ENCODE measurements around the gene CAV3. TPM values are rescaled to one million over a fixed set of nuclear protein-coding genes. Genes with fewer than 3 reads are reported as not detected.

The CAV3 gene
- polyA plus RNA-seq, 1 donor (not counting 4 experiments of a cell fraction or from before 2014, with no cell fraction given) = not detected

DNA sequence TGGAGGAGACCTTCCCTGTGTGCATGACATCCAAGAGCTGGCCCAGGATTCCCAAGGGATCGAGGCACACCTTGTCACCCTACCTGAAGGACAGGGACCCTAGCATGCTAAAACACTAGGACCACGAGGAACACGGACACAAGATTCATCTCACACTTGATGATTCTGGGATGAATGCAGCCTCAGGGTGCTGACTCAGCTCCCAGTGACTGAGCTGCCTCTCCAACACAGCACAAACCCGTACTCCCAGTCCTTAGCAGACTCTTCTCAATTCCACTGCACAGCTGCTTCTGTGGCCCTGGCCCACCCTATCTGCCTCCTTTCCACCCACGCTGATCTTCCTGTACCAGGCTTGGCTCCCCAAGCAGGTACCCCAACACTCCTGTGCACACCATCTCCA lies 44.9 kb downstream of the CAV3 start:
- no peaks in the 10 kb centered on the region for H3K36me3 ChIP-seq (ENCODE audit: control insufficient read depth in 2 of 2, extremely low read depth in 1 of 2, insufficient read depth in 2 of 2, low read length in 2 of 2)
- no peak overlapping the region for H3K4me2 ChIP-seq (ENCODE audit: control insufficient read depth, extremely low read depth, insufficient read depth, low read depth, low read length)
- no peaks in the 10 kb centered on the region for H3K27me3 ChIP-seq (ENCODE audit: control insufficient read depth, extremely low read depth, insufficient read depth, low read length)
- H2AFZ ChIP-seq (ENCODE audit: control insufficient read depth, low read length) = no peak overlapping the region
- no peak overlapping the region for H3K9ac ChIP-seq (ENCODE audit: control insufficient read depth, extremely low read depth, insufficient read depth, low read length)
- H3K27ac ChIP-seq (ENCODE audit: control insufficient read depth, insufficient read depth, low read length) = no peak overlapping the region
- TF ChIP-seq, protein P1, sequence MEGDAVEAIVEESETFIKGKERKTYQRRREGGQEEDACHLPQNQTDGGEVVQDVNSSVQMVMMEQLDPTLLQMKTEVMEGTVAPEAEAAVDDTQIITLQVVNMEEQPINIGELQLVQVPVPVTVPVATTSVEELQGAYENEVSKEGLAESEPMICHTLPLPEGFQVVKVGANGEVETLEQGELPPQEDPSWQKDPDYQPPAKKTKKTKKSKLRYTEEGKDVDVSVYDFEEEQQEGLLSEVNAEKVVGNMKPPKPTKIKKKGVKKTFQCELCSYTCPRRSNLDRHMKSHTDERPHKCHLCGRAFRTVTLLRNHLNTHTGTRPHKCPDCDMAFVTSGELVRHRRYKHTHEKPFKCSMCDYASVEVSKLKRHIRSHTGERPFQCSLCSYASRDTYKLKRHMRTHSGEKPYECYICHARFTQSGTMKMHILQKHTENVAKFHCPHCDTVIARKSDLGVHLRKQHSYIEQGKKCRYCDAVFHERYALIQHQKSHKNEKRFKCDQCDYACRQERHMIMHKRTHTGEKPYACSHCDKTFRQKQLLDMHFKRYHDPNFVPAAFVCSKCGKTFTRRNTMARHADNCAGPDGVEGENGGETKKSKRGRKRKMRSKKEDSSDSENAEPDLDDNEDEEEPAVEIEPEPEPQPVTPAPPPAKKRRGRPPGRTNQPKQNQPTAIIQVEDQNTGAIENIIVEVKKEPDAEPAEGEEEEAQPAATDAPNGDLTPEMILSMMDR (optimal IDR thresholded peaks at IDR 0.05 in 1 of 3, IDR thresholded peaks at IDR 0.05 in 1 of 3, conservative IDR thresholded peaks at IDR 0.05 in 1 of 3; ENCODE audit: extremely low read depth in 1 of 3, insufficient read depth in 2 of 3, low read length in 3 of 3) = no peak
- no peak for TF ChIP-seq EZH2 (IDR thresholded peaks at IDR 0.05; ENCODE audit: low read length)
- no peaks in the 10 kb centered on the region for H3K9me3 ChIP-seq (ENCODE audit: control insufficient read depth, low read depth, low read length)
- H3K9me1 ChIP-seq (ENCODE audit: control insufficient read depth, extremely low read depth, insufficient read depth, low read length) = no peaks in the 10 kb centered on the region
- H3K4me1 ChIP-seq (ENCODE audit: control insufficient read depth, extremely low read depth, insufficient read depth, low read length) = peaks cover 7% of the 10 kb centered on the region
- DNase-seq (ENCODE audit: low read depth, low spot score) = no peak
- H3K79me2 ChIP-seq (ENCODE audit: control insufficient read depth, insufficient read depth, low read length) = no peaks in the 10 kb centered on the region
- no peak overlapping the region for H3K4me3 ChIP-seq (ENCODE audit: control insufficient read depth in 2 of 3, extremely low read depth in 1 of 3, insufficient read depth in 2 of 3, low read depth in 1 of 3, low read length in 3 of 3)
- H4K20me1 ChIP-seq (ENCODE audit: control insufficient read depth, extremely low read depth, insufficient read depth, low read length) = no peaks in the 10 kb centered on the region
- dilution Hi-C loops (cut with MboI; ENCODE audit: extremely low pct_ligation_motif_present, low sequenced_read_pairs) = no loop called here
- no peak for FAIRE-seq

- H3K9ac ChIP-seq (ENCODE audit: control insufficient read depth, extremely low read depth, insufficient read depth, low read length) = no peak overlapping the region
- H3K9me1 ChIP-seq (ENCODE audit: control insufficient read depth, extremely low read depth, insufficient read depth, low read length) = no peaks in the 10 kb centered on the region
- H2AFZ ChIP-seq (ENCODE audit: control insufficient read depth, low read length) = no peak overlapping the region
- no peaks in the 10 kb centered on the region for H3K79me2 ChIP-seq (ENCODE audit: control insufficient read depth, insufficient read depth, low read length)
- no peaks in the 10 kb centered on the region for H3K36me3 ChIP-seq (ENCODE audit: control insufficient read depth in 2 of 2, extremely low read depth in 1 of 2, insufficient read depth in 2 of 2, low read length in 2 of 2)
- H4K20me1 ChIP-seq (ENCODE audit: control insufficient read depth, extremely low read depth, insufficient read depth, low read length) = no peaks in the 10 kb centered on the region
- no peak overlapping the region for H3K4me3 ChIP-seq (ENCODE audit: control insufficient read depth in 2 of 3, extremely low read depth in 1 of 3, insufficient read depth in 2 of 3, low read depth in 1 of 3, low read length in 3 of 3)
- dilution Hi-C loops (cut with MboI; ENCODE audit: extremely low pct_ligation_motif_present, low sequenced_read_pairs) = no loop called here
- DNase-seq (ENCODE audit: low read depth, low spot score) (no peak), FAIRE-seq (no peak)
- H3K9me3 ChIP-seq (ENCODE audit: control insufficient read depth, low read depth, low read length) = no peaks in the 10 kb centered on the region
- peaks cover 7% of the 10 kb centered on the region for H3K4me1 ChIP-seq (ENCODE audit: control insufficient read depth, extremely low read depth, insufficient read depth, low read length)
- no peak for TF ChIP-seq EZH2 (IDR thresholded peaks at IDR 0.05; ENCODE audit: low read length)
- TF ChIP-seq, protein P1 (optimal IDR thresholded peaks at IDR 0.05 in 1 of 3, IDR thresholded peaks at IDR 0.05 in 1 of 3, conservative IDR thresholded peaks at IDR 0.05 in 1 of 3; ENCODE audit: extremely low read depth in 1 of 3, insufficient read depth in 2 of 3, low read length in 3 of 3) = no peak
- no peak overlapping the region for H3K4me2 ChIP-seq (ENCODE audit: control insufficient read depth, extremely low read depth, insufficient read depth, low read depth, low read length)
- no peaks in the 10 kb centered on the region for H3K27me3 ChIP-seq (ENCODE audit: control insufficient read depth, extremely low read depth, insufficient read depth, low read length)
- H3K27ac ChIP-seq (ENCODE audit: control insufficient read depth, insufficient read depth, low read length) = no peak overlapping the region
Measured at GRCh38 chr3:8780279-8780678, 46.7 kb downstream of the CAV3 start.
